ENCODE results near the gene C5orf15. TPM values are rescaled to one million over a fixed set of nuclear protein-coding genes. Genes with fewer than 3 reads are reported as not detected.
A peak's percentile ranks its signal among the peaks of the same experiment; 100 is the strongest.

Gene C5orf15
- total RNA-seq, 3 donors from 2014 or later (not counting 1 experiment from before 2014, with no cell fraction given) = 15.2 to 19.9 (median 18.0) TPM

DNA sequence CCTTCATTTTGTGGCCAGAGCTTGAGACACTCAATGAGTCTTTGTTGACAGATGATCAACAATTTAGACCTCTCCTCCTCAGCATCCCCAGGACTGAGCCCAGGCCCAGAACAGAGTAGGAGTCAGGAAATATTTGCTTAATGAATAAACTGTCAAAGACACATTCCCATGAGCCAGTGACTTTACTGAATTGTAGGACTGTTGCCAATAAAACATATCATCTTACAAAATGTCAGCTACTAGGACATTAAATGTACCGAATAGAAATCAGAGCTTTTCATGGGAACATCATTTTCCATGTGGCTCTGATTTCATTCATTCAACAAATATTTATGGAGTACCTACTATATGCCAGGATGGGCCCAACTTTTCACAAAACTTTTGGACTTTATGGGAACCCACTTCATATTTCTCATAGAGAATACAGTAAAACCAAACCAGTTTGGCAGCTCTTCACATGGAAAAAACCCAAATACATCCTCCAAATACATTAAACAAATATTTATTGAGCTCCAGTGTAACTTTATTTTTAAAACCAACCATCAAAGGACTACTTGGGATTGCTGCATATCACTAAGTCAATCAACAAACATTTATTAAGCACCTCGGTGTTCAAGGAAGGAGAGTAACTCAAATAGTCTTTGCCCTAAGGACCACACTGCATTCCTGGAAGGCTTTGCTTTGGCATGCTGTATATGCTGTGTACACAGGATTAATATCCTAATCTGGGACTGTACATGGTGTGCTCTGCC is 24.9 kb upstream of the C5orf15 start:
- no peaks in the 10 kb centered on the region for H3K27me3 ChIP-seq (ENCODE audit: control insufficient read depth, insufficient read depth, low read length)
- no peak overlapping the region for H3K27ac ChIP-seq (ENCODE audit: low read length)
- TF ChIP-seq, protein P1, sequence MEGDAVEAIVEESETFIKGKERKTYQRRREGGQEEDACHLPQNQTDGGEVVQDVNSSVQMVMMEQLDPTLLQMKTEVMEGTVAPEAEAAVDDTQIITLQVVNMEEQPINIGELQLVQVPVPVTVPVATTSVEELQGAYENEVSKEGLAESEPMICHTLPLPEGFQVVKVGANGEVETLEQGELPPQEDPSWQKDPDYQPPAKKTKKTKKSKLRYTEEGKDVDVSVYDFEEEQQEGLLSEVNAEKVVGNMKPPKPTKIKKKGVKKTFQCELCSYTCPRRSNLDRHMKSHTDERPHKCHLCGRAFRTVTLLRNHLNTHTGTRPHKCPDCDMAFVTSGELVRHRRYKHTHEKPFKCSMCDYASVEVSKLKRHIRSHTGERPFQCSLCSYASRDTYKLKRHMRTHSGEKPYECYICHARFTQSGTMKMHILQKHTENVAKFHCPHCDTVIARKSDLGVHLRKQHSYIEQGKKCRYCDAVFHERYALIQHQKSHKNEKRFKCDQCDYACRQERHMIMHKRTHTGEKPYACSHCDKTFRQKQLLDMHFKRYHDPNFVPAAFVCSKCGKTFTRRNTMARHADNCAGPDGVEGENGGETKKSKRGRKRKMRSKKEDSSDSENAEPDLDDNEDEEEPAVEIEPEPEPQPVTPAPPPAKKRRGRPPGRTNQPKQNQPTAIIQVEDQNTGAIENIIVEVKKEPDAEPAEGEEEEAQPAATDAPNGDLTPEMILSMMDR (IDR thresholded peaks at IDR 0.05) = no peak
- H3K9me3 ChIP-seq (ENCODE audit: control insufficient read depth, insufficient read depth, low read length) = no peaks in the 10 kb centered on the region
- Mint-ChIP-seq H3K4me3 (no peak overlapping the region), H3K9me3 (no peaks in the 10 kb centered on the region), H3K4me1 (peaks cover 28 to 32% of the 10 kb centered on the region in 2 donors), H3K27ac (no peak overlapping the region), H3K36me3 (no peaks in the 10 kb centered on the region), H3K27me3 (ENCODE audit: low read depth in 2 of 2) (no peaks in the 10 kb centered on the region)
- peaks cover 13% of the 10 kb centered on the region for H3K4me1 ChIP-seq (ENCODE audit: control insufficient read depth, insufficient read depth, low read length)
- no peak overlapping the region for H3K4me3 ChIP-seq (ENCODE audit: low read length)
- ATAC-seq (no peak), DNase-seq (no peak)
- WGBS (ENCODE audit: insufficient coverage) = 92% methylated on average over 2 of the region's 2 CpGs
- H3K36me3 ChIP-seq (ENCODE audit: control insufficient read depth, insufficient read depth, low read length) = peaks cover 22% of the 10 kb centered on the region
- intact Hi-C loops (cut with micrococcal nuclease) = no loop called here

DNA sequence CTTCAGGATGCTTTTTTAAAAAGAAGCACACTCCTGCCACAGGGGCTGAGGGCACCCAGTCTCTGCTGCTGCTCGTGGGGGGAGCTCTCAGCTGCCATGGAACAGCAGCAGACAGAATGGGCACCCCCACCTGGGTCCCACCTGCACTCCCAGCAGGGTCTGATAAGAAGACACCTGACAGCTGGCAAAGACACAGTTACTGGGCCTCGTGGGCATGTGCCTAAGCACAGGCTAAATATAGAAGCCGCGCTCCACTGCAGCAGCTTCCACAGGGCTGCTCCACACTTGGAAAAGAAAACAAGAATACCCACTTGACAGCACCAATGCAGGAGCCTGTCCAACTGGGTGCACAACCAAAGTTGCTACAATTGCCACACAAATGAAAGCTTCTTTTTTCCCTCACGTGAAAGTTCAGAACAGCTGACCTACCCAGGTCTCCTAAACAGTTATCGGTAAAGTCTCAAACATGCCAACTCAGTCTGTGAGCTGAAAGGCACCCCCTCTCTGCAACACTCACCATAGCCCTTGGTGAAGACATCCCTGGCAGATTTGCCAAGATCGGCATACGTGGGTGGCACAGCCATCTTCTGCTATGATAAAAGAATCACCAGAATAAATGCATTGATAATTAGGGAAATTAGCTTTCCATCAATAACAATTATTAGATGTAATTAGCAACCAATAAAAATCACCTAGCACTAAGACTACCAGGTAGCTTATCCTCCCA is 24.2 kb upstream of the C5orf15 start:
- Mint-ChIP-seq H3K4me1 (peaks cover 28 to 32% of the 10 kb centered on the region in 2 donors), H3K4me3 (no peak overlapping the region), H3K36me3 (peaks cover 4% of the 10 kb centered on the region), H3K27me3 (ENCODE audit: low read depth in 2 of 2) (no peaks in the 10 kb centered on the region), H3K27ac (peak overlapping the region in 1 of 2 donors; percentile 24), H3K9me3 (no peaks in the 10 kb centered on the region)
- no peak overlapping the region for H3K27ac ChIP-seq (ENCODE audit: low read length)
- 75% methylated on average over 6 of the region's 8 CpGs for WGBS (ENCODE audit: insufficient coverage)
- H3K4me1 ChIP-seq (ENCODE audit: control insufficient read depth, insufficient read depth, low read length) = peaks cover 13% of the 10 kb centered on the region
- no peak overlapping the region for H3K4me3 ChIP-seq (ENCODE audit: low read length)
- intact Hi-C loops (cut with micrococcal nuclease) = no loop called here
- DNase-seq = no peak
- no peaks in the 10 kb centered on the region for H3K9me3 ChIP-seq (ENCODE audit: control insufficient read depth, insufficient read depth, low read length)
- no peaks in the 10 kb centered on the region for H3K27me3 ChIP-seq (ENCODE audit: control insufficient read depth, insufficient read depth, low read length)
- ATAC-seq = no peak
- H3K36me3 ChIP-seq (ENCODE audit: control insufficient read depth, insufficient read depth, low read length) = peaks cover 29% of the 10 kb centered on the region
- TF ChIP-seq, protein P1 (IDR thresholded peaks at IDR 0.05) = no peak

DNA sequence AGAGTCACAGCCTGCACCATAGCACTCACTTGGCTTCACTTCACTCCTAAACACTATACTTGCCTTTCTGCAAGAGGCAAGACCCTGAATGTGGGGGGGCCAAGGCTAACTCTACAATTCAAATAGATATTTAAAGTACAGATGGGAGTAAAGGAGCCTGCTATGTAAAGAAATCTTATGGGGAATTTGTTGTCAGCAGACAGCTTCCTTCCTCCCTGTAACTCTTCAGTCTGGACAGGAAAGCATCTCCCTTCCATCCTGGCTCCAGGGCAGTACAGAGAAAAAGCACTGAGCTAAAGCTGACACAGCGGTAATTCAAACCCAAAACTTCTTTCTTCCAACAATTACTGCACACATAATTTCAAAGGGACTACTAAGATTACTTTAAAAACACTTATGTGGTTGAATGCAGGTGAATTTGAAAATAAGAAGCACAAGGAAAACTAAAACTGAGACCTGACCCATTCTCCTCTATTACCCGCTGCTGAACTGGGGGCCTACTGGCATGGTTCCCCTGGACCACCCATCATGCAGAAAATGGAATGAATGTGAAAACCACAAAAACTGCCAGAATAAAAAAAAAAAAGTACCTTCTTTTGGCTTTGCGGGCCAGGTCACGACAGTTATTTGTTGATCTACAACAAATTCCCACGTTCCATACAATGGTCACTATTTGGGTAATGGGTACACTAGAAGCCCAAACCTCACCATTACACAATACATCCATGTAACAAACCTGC is 22.9 kb upstream of the C5orf15 start:
- H3K9me3 Mint-ChIP-seq = no peaks in the 10 kb centered on the region
- 92% methylated on average over 5 of the region's 5 CpGs for WGBS (ENCODE audit: insufficient coverage)
- Histone ChIP-seq H3K4me1 (ENCODE audit: control insufficient read depth, insufficient read depth, low read length) (peaks cover 13% of the 10 kb centered on the region), H3K27me3 (ENCODE audit: control insufficient read depth, insufficient read depth, low read length) (no peaks in the 10 kb centered on the region), H3K9me3 (ENCODE audit: control insufficient read depth, insufficient read depth, low read length) (no peaks in the 10 kb centered on the region), H3K4me3 (ENCODE audit: low read length) (no peak overlapping the region), H3K36me3 (ENCODE audit: control insufficient read depth, insufficient read depth, low read length) (peaks cover 37% of the 10 kb centered on the region), H3K27ac (ENCODE audit: low read length) (no peak overlapping the region)
- no peak for ATAC-seq
- TF ChIP-seq, protein P1 (IDR thresholded peaks at IDR 0.05) = no peak
- H3K36me3 Mint-ChIP-seq = peaks cover 6% of the 10 kb centered on the region
- no peak overlapping the region for H3K4me3 Mint-ChIP-seq
- no peak overlapping the region for H3K27ac Mint-ChIP-seq
- peaks cover 28 to 32% of the 10 kb centered on the region in 2 donors for H3K4me1 Mint-ChIP-seq
- no peaks in the 10 kb centered on the region for H3K27me3 Mint-ChIP-seq (ENCODE audit: low read depth in 2 of 2)
- intact Hi-C loops (cut with micrococcal nuclease) = no loop called here
- DNase-seq = no peak

Measured in natural killer cell (primary cell).